NCI-H1048 (cell line): Measurements from ENCODE around the gene PPIL1.

ENCODE experiments used
- DNase-seq: peaks from one replicate; lab custom pipeline; 2025; lab: John Stamatoyannopoulos, UW

Gene PPIL1

GRCh38 chr6:36855750-36856149, 18.9 kb downstream of the PPIL1 start:
- no peak for DNase-seq

DNA sequence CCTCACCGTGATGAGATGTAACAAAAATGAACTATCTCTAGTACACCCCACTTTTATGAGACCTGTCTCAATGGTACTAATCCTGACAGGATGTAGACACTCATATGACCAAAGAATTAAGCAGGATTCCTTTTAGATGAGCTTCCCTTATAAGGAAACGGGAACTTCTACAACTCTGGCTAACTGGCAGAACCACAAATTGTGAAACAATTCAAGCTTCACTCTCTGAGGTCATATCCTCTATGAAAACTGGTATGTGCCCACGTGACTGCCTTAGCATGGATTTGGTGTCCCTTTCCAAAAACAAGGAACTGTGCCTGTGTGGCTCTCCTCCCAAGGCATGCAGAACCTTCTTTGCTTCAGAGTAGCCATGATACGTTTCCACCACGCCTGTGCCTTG, 21.3 kb downstream of the PPIL1 start:
- no peak for DNase-seq

DNA sequence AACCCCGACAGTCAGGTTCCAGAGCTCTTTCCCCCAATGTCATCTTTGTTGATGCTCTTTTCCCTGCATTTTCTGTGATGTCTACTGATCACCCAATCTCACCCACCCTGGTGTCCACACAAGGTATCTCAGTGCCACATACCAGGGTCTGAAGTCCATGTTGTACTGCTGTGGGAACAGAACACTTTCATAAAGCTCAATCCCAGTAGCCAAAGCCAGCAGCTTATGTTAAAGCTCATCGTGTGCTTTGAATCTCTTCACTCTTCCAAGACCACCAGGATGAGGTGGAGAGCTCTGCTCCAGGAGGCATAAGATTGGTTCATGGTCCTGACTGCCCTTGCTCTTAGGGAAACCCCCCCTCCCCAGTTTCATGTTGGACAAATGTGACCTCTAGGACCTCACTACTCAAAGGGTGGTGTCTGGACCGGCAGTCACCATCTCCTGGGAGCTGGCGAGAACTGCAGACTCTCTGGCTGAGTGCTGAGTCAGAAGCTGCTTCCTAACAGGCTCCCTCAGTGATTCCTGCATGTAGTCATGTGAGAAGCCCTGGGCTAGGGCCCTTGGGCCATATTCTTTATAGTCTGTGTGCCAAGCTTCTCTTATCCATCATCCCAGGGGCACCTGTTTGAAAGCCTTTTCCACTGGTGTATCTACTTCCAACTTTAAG, 22.0 kb downstream of the PPIL1 start:
- no peak for DNase-seq

- no peak for DNase-seq
These were observed 23.0 kb downstream of the PPIL1 start for GRCh38 chr6:36851626-36852025.

GRCh38 chr6:36851149-36851614, 23.4 kb downstream of the PPIL1 start:
- no peak for DNase-seq

DNA sequence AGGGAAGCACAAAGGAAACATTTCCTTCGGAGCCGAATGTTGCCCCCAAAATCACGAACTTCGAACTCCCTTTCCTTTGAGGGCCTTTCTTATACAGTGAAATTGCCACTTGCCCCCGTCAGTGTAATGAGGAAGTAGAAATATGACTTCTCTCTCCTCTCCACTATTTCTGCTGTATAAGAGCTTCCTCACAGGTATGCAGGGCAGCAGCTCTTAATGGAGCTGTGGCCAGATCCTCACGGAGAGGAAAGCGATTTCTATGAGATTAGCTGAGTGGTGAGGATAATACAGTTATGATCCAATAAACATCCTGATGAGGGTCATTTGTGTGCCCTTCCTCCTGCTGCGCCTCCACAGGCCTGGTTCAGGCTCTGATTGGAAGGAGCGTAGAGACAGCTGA, 24.6 kb downstream of the PPIL1 start:
- no peak for DNase-seq

DNA sequence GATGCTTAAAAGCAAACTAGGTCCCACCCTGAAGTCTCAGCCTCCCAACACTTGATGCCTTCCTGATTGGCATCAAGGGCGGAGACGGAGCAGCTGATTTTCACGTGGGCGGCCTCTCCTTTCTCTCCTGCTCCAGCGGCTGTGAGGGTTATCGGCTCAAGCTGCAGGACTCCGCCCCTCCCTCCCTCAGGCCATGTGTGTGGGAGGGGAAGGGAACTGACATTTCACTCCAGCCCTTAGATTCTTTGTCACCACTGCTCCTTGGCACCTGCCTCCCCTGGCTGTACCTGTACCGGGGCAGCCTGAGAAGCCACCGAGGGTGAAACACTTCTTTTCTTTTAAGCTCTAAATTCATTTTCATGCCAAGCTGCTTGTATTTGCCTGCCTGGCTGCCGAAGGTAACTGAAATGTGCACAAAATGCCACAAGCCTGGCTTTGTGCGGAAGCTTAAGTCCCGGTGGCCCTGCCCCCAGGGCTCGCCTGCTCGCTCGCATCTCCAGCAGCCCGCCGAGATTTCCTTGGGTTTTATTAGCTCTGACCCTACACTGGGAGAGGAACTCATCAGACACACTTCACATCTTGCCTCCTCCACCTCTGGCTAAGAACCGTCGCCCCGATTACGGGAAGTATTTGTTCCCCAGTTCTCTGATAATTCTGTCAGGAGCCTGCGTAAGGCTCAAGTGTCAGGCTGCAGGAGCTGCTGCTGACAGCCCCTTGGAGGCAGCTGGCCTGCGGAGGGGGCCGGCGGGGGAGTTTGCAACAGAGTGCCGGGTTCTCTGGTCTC, 25.8 kb downstream of the PPIL1 start:
- DNase-seq = no peak

GRCh38 chr6:36847991-36848390, 26.6 kb downstream of the PPIL1 start:
- no peak for DNase-seq

GRCh38 chr6:36847152-36847551, 27.5 kb downstream of the PPIL1 start:
- DNase-seq = no peak

DNA sequence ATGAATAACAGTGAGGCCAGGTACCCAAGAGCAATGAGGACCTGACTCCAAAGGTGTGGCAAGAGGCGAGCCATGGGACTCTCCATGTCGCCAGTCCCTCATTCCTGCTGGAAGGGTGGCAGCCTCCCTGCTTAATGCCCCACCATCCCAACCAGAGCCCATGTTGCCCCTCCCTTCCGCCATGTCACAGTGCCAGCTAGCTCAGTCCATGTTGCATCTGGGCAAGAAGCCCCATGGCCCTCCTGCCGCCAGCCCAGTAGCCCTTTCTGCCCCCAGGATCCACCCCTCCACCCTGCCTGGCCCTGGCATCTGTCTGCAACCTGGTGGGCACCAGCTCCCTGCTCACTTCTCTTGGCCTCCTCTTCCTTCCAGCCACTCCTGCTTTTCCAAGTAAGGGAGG, 29.4 kb downstream of the PPIL1 start:
- DNase-seq = no peak

DNA sequence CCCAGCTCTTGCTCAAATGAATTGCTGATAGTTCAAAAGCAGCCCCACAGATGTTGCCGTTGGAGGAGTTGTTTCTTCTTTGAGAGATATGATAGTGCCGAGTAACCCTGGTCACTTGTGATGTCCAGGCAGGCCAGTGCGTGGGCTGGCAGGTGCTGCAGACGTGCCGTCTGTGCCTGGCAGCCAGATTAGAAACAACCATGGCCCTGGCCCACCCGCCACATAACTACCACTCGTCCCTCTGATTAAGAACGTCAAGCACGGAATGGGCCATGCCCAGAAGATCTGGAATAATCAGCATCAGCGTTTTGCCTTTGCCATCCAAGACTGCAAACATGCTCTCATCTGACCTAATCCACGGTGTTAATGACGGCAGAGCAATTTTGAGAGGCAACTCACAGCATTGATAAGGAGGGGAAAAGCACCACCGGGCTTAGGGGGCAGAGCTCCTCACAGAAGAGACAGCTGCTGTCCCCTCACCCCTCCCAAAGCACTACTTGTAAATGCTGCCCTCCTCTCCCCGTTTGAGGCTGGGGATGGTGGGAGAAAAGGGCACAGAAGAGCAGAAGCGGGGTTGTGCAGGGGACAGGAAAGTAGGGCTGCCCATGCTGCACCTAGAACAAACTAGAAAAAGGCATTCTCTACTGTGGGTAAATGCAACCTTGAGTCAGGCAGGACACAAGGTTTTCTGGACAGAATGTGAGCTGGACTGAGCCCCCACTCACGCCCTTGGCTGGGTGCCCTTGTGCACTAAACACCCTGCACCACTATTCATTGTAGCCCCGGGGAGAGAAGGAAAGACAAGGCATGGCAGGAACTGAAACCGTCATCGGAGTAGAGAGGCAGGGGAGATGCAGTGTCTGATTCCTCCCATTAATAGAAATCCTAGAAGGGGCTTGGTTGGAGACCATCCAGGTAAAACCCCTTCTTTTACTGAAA, 30.1 kb downstream of the PPIL1 start:
- DNase-seq = no peak

GRCh38 chr6:36843170-36843569, 31.4 kb downstream of the PPIL1 start:
- DNase-seq = no peak

GRCh38 chr6:36841756-36842155, 32.8 kb downstream of the PPIL1 start:
- DNase-seq = no peak

DNA sequence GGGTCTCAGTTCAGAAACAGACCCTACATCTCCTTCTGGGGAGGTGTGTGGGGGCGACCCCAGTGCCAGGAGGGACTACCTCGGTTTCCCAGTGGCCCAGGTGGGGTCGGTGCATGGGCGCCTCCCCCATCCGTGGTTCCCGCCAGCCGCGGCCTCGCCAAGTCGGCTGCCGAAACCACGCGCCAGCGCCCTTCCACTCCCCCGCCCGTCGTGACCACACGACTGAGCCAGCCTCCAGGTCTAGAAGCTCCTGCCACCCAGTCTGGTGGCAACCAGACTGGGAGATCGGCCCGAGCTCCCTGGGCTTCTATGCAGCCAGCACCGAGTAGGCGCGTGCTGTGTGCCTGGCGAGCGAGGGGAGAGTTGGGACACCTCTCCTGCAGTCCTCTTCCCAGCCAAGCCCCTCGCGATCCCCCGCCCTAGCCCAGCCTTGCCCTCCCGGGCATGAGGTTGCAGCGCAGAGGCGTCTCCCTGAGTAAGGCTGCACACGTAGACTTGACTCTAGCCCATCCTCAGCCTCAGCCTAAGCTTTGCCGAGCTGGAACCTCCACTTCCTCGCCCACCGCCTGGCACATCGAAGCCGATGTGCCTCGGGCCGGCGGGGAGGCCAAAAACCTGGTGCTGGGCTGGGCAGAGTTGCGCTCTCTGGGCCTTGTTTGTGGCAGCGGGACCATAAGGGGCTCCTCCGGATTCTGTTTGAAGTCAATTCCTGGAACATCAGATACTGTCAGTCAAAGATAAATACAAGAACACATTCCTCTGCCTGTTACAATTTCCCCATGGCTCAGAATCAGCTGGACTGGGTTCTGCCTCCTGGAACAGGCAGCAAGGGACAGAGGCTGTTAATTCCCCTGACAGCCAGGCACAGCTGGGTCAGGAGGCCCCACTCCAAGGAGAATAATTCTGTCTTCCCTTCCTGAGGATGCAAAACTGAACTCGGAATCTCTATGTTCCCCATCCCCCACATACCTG, 33.9 kb downstream of the PPIL1 start:
- no peak for DNase-seq

- DNase-seq = no peak
These were observed 34.7 kb downstream of the PPIL1 start for GRCh38 chr6:36839749-36840431.

GRCh38 chr6:36838896-36839748, 35.5 kb downstream of the PPIL1 start, which contains the start of gene CPNE5:
TSS of gene CPNE5 (minus strand) at chr6:36839444. CDS start at chr6:36839377, 67 bp downstream.
- DNase-seq = no peak

GRCh38 chr6:36837686-36838085, 36.9 kb downstream of the PPIL1 start:
- no peak for DNase-seq

DNA sequence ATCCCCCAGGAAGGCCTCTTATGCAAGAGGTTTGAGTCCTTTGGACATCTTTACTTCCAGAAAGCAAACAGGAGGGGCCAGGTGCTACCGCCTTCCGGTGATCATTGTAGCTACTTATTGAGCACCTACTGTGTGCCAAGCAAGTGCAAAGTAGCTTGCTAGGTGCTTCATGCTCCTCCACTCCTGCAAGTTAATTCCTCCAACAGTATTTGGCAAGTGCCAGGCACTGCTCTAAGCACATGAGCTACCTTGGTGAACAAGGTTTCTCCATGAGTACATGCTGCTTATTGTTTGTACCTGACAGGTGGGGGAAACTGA, 37.6 kb downstream of the PPIL1 start:
- no peak for DNase-seq

- no peak for DNase-seq
These were observed 38.2 kb downstream of the PPIL1 start for GRCh38 chr6:36836111-36837021.
